Astrocyte (in vitro differentiated cells and primary cell): ENCODE data around the gene RPL34. TPM values are rescaled to one million over a fixed set of nuclear protein-coding genes. Genes with fewer than 3 reads are reported as not detected.

Experiments
- total RNA-seq: library from RNA; stranded (reverse); gene quantifications from 2 replicates; pipeline ENCODE4 v1.2.1, GENCODE V29; 2021

The RPL34 gene
- total RNA-seq, 1 donor from 2014 or later = 1,087 TPM

Other genes with a start within 250 kb of the RPL34 start
- gene OSTC, start 30.0 kb downstream of the RPL34 start, total RNA-seq = 240 and 251 TPM in 2 replicates
- not detected in 2 replicates for gene ETNPPL, start 142.5 kb downstream of the RPL34 start, total RNA-seq